LoVo (cell line): ENCODE results near the gene SPDYC.

Source experiments
- DNase-seq: peaks from one replicate; pipeline ENCODE4 v3.0.0-alpha.2; 2016; ENCODE audit warnings: low spot score

Gene SPDYC

DNA sequence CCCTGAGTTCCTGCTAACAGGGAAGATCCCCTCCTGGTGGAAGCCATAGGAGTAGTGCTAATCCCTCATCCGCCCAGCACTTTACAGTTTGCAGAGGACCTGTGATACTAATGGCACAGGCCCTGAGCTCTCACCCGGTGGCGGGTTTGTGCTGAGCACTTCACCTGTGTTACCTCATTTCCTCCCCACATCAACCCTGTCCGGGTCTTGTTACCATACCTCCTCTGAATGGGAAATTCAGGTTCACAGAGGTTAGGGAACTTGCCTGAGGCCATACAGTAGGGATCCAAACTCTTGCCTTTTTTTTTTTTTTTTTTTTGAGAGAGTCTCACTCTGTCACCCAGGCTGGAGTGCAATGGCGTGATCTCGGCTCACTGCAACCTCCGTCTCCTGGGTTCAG, 36.9 kb downstream of the SPDYC start:
- DNase-seq, result no peak

DNA sequence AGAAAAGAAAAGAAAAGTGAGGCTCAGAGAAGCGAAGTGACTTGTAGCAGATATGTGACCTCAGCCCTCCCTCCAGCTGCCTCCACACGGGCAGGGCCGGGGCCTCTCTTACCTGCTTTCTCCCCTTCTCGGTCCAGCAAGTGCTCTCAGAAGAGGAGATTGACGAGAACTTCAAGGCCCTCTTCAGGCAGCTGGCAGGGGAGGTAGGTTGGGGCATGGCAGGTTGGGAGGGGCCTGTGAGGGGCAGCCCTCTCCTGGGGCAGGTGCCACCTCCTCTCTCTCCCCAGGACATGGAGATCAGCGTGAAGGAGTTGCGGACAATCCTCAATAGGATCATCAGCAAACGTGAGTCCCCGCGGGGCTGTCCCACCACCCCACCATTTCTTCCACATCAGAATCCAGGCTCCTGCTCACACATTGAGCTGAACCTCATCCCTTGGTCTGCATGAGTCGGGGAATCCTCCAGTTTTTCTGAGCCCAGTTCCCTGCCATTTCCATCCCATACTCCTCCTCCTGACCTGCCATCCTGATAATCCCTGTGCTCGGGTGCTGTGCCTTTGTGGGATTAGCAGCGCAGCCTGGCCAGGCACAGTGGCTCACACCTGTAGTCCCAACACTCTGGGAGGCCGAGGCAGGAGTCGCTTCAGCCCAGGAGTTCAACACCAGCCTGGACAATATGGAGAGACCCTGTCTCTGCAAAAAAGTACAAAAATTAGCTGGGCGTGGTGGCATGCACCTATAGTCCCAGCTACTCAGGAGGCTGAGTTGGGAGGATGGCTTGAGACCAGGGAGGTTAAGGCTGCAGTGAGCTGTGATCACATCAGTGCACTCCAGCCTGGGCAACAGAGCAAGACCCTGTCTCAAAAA, 38.1 kb downstream of the SPDYC start:
- DNase-seq, result no peak

DNA sequence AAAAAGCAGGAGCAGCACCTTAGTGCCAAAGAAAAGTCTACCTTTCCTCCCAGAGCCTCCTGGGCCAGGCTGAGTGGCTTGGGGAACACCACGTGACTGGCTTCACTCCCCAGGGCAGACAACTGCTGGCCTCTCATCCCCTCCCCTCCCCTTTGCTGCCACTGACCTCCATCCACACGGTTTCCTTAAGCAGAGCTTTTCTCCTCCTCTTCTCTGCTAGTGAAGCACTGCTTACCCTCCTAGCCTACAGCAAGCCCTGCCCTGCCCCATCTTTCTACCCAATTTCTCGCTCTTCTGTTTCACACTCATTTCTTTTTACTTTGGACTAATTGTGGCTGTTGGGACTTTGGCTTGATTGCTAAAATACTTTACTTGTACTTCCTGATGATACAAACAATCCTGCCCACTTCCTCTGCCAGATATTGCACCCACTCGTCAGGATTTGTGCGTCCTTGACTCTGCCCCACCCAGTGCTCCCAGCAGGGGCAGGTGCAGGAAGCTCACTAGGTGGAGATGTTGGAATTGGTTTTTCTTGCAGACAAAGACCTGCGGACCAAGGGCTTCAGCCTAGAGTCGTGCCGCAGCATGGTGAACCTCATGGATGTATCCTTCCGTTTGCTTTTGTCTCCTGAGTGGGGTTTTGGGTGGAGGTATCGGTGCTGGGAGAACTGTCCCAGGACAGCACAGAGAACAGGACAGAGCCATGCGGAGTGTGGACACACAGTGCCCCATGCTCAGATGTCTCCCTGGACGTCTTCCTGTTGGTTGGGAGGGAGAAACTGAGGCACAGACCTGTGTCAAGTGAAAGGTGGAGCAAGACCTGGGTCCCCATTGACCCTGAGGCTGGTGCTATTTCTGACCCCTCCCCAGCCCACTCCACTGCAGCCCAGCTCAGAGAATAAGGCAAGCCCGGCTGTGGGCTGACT, 39.0 kb downstream of the SPDYC start:
- DNase-seq, result no peak

DNA sequence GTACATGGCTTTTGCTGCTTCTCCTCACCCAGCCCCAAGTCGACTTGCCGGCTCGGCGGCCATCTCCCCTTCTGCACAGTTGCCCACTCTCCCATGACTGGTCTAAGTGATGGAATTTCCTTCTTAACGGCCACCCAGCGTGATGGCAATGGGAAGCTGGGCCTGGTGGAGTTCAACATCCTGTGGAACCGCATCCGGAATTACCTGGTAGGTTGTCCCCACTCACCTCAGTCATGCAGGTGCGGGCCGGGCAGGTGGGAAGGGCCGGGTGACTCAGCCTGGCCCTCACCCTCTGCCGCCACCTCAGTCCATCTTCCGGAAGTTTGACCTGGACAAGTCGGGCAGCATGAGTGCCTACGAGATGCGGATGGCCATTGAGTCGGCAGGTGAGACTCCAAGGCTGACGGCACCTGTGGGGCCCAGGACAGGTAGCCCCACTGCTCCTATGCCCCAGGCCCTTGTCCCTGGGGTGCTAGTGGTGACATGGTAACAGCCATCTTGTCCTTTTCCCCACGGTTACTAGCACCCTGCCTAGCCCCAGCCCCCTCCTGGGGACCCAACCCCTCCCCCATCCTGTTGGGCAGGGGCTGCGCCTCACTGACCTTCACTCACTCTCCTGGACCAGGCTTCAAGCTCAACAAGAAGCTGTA, 39.8 kb downstream of the SPDYC start:
- DNase-seq, result no peak

DNA sequence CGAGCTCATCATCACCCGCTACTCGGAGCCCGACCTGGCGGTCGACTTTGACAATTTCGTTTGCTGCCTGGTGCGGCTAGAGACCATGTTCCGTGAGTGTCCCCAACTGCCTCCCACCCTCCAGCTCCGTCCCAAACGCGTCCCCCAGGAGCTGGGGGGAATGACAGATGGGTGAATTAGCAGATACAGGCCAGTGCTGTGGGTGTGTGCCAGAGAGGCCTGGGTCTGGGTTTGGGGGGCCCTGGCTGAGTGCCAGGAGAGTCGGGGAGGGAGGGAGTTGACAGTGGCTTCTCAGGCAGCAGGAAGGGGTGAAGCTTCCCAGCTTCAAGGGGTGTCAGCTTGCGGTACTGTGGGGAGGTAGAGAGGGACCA, 40.3 kb downstream of the SPDYC start:
- no peak for DNase-seq

DNA sequence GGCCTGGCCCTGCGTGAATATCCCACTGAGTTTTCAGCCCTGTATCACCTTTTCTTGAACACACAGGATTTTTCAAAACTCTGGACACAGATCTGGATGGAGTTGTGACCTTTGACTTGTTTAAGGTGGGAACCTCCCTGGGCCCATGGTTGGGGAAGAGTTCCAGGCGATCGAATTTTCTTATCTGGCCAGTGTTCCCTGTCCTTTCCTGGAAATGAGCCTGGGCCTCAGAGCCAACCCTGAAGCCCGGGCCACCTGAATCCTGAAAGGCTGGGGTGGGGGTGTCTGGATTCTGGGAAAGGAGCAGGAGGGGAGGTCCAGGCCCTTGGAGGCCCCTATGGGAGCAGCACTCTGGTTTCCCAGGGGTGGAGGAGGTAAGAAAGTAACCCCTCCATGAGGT, 40.7 kb downstream of the SPDYC start:
- DNase-seq, result no peak

DNA sequence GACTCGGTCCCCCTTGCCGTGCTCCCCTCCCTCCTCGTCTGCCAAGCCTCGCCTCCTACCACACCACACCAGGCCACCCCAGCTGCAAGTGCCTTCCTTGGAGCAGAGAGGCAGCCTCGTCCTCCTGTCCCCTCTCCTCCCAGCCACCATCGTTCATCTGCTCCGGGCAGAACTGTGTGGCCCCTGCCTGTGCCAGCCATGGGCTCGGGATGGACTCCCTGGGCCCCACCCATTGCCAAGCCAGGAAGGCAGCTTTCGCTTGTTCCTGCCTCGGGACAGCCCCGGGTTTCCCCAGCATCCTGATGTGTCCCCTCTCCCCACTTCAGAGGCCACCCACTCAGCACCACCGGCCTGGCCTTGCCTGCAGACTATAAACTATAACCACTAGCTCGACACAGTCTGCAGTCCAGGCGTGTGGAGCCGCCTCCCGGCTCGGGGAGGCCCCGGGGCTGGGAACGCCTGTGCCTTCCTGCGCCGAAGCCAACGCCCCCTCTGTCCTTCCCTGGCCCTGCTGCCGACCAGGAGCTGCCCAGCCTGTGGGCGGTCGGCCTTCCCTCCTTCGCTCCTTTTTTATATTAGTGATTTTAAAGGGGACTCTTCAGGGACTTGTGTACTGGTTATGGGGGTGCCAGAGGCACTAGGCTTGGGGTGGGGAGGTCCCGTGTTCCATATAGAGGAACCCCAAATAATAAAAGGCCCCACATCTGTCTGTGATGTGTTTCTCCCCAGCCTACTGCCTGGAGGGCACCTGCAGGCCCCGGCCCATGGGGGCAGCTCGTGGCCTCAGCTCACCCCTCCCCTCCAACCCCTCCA, 41.5 kb downstream of the SPDYC start:
- DNase-seq, result no peak

DNA sequence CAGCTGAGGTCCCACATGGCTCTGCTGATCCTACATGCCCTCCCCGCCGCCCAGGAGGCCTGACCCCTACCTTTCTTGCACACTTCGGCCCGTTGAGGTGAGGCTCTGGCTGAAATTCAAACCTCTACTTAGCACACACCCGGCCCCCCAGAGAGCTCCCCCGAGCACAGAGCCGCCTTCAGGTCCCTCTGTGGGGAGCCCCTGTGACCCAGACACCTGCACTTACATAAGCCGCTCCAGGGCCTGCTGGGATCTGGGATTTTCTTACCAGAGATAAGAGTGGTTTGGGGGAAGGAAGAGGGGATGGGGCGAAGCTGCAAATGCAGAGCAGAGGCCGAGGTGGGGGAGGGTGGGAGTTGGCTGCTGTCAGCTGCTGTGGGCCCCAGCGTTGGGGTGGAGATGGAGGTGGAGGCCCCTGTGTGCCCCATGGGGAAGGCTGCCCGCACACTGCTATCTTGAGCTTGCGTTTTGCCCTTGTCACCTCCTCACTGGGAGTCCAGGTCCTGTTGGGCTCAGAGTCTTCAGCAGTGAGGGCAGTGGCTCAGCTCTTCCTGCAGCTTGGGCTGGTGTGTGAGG, 42.3 kb downstream of the SPDYC start:
- DNase-seq, result no peak

DNA sequence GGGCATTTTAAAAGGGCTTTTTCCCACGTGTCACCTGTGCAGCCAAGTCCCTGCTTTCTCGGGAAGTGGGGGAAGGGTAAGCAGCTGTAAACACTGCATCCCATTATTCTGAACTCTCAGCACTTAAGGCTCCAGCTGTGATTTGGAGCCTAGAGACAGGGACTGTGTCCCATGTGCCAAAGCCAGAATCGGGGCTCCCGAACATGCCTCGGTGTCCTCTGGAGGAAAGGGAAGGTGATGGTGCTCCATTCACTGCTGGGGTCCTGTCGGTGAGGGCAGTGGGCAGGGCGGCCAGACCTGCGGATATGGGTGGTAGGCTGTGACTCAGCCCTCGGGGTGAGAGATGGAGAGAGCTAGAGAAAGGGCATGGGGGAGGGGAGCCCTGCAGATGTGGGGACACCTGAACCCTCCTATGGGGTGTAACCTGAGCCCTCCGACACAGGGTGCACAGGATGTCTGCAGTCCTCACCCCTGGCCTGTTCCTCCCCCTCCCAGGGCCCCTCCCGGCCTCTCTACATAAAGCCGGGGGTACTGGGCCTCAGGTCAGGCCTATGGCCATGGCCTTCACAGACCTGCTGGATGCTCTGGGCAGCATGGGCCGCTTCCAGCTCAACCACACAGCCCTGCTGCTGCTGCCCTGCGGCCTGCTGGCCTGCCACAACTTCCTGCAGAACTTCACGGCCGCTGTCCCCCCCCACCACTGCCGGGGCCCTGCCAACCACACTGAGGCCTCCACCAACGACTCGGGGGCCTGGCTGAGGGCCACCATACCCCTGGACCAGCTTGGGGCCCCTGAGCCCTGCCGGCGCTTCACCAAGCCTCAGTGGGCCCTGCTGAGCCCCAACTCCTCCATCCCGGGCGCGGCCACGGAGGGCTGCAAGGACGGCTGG, 43.5 kb downstream of the SPDYC start:
- no peak for DNase-seq

DNA sequence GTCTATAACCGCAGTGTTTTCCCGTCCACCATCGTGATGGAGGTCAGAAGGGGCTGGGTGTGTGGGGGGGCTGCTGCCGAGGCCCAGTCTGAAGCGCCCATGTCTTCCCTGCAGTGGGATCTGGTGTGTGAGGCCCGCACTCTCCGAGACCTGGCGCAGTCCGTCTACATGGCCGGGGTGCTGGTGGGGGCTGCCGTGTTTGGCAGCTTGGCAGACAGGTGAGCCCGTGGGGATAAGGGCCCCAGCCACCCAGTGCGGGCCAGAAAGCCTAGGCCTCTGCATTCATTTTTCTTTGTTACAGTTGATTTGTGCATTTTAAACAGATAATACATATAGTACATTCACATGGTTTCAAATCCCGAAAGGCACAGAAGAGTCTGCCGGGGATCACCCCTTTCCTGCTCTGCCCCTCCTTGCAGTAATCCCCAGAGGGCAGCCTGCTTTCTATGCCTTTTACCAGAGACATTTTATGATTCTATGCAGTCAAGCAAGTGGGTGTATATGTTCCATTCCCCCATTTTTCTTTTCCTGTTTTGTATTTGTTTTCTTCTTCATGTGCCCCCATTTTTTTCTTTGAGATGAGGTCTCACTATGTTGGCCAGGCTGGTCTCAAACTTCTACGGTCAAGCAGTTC, 44.3 kb downstream of the SPDYC start:
- DNase-seq, result no peak

DNA sequence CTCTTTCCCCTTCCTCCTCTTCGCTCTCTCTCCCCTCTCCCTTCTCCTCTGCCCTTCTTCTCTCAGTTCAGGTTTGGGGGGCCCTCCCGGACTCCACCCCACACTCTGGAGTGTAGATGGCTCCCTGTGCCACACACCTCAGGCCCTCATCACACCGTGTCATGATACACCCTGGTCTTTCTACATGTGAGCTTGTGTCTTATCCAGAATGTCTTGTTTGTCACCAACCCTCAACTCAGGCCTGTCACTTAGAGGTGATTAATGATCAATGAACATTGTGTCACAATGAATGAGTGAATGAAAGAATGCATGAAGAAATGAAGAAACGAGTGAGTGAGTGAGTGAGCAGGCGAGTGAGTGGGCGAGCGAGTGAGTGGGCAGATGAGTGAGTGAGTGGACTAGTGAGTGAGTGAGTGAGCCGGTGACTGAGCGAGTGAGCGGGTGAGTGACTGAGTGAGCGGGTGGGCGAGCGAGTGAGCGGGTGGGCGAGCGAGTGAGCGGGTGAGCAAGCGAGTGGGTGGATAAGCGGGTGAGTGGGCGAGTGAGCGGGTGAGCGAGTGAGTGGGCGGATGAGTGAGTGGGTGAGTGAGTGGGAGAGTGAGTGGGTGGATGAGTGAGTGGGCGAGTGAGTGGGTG, 45.5 kb downstream of the SPDYC start:
- DNase-seq, result no peak

DNA sequence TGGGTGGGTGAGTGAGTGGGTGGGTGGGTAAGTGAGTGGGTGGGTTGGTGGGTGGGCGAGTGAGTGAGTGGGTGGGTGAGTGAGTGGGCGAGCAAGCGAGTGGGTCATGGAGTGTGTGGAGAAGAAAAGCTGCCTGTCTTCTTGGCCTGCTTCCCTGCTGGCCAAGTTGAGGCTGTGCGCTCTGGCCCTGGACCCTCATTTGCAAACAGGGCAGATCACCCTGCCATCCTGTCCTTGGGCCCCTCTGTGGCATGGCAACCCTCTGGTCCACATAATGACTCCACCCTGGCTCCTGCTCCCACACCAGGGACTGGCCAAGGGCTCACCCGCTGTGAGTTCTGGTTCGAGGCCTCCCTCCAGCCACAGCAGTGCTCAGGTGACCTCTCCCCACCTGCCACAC, 46.8 kb downstream of the SPDYC start:
- no peak for DNase-seq

DNA sequence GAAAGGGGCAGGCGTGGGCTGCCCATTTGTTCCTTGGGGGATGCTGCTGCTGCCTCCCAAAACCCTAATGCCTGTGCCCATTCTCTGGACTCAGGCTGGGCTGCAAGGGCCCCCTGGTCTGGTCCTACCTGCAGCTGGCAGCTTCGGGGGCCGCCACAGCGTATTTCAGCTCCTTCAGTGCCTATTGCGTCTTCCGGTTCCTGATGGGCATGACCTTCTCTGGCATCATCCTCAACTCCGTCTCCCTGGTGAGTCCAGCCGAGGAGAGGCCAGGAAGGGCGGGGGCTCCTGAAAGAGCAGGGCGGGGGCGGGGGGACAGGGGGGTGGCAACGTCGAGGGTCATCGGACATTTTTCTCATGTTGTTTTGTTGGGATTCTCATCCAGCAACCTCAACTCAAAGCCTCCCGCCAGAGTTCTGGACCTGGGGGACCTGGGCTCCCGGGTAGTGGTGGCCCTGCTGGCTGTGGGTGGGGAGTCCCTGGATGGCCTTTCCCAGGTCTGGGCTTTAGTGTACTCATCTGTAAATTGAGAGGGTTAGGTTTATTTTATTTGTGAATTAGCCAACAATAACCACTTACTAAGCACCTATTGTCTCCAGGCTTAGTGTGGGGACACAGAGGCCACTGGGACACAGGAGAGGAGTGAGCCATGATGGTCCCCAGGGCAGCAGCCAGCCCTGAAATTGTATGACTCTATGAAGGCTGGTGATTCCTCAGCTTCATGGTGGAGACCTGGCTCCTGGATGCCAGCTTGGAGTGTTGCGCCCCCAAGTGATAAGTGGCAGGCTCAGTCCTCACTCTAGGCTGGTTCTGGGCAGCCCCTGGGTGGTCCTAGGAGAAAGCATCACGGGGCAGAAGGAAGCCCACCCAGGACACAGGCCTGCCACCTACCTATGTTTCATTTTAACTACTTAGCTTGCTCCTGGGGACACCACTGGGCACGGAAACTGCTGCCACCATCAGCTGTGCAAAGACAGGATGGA, 47.7 kb downstream of the SPDYC start:
- no peak for DNase-seq

DNA sequence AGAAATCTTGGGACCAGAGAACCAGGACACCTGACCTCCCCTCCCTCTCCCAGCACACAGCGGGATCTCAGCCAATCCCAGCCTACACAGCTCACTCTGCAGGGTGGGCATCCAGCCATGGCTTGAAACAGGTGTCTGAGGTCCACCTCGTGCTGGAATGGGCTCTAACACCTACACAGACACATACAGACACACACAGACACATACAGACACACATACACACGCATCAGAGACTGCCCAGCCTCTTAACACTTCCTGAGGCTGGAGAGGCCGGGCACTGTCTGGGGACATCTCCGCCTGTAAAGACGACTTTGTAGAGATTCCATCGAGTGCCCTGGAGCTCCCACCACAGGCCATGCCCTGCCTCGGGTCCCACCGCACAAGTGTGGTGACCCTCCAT, 48.4 kb downstream of the SPDYC start:
- DNase-seq, result no peak

DNA sequence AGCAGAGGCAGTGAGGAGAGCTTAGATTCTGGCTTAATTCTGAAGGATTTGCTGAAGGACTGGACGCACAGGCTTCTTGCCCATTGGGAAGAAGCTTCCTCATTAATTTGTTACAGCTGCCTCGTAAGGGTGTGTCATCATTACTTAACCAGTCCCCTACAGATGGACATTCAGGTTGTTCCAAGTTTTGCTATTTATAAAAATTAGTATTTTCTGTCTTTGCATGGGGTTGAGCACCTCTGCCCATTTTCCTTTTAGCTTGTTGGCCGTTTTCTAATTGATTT, 49.8 kb downstream of the SPDYC start:
- no peak for DNase-seq

DNA sequence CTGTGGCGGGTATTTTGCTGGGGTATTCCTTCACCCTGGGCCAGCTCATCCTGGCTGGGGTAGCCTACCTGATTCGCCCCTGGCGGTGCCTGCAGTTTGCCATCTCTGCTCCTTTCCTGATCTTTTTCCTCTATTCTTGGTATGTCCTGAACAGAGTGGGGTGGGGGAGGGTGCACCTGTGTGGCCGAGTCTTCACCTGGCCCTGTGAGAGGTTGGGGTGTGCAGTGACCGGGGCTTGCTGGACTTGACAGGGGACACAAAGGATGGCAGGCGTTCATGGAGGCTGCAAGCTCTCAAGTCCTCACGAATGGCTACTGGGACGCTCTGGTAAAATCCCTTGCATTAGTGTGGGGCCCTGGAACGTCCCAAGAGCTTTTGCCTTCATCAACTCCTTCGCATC, 51.0 kb downstream of the SPDYC start:
- DNase-seq, result no peak
